NCI-H345 treated with DMSO at 0.1 percent for 48 hours (cell line): ENCODE results near the gene ERC2.
"Not testable (repeated sequence)": the region's sequence is repeated elsewhere in the genome, so short reads cannot be mapped to it uniquely, and the experiment has no call there.

ENCODE experiments used
- DNase-seq: peaks from one replicate; lab custom pipeline; 2025; ENCODE audit not compliant: unreplicated experiment; lab: John Stamatoyannopoulos, UW

Gene ERC2

GRCh38 chr3:56015374-56015773 is 452.9 kb downstream of the ERC2 start:
- DNase-seq = not testable (repeated sequence)

- no peak for DNase-seq
Measured at GRCh38 chr3:56012721-56013120, 455.5 kb downstream of the ERC2 start.

- no peak for DNase-seq
Measured at GRCh38 chr3:56005196-56005805, 463.0 kb downstream of the ERC2 start.

GRCh38 chr3:56003129-56003528 is 465.1 kb downstream of the ERC2 start:
- DNase-seq = no peak

GRCh38 chr3:56001991-56002390 is 466.3 kb downstream of the ERC2 start:
- DNase-seq = no peak

GRCh38 chr3:56001537-56001936 is 466.7 kb downstream of the ERC2 start:
- no peak for DNase-seq

- DNase-seq = no peak
Measured at GRCh38 chr3:55989366-55989765, 478.9 kb downstream of the ERC2 start.

- DNase-seq = no peak
Measured at GRCh38 chr3:55988905-55989304, 479.4 kb downstream of the ERC2 start.

GRCh38 chr3:55984626-55985025 is 483.6 kb downstream of the ERC2 start:
- DNase-seq = no peak

- DNase-seq = no peak
Measured at GRCh38 chr3:55978953-55979352, 489.3 kb downstream of the ERC2 start.

- no peak for DNase-seq
Measured at GRCh38 chr3:55974421-55975165, 493.7 kb downstream of the ERC2 start.

GRCh38 chr3:55969634-55970033 is 498.6 kb downstream of the ERC2 start:
- DNase-seq = no peak

GRCh38 chr3:55968331-55968730 is 499.9 kb downstream of the ERC2 start:
- no peak for DNase-seq

GRCh38 chr3:55966566-55966965 is 501.7 kb downstream of the ERC2 start:
- DNase-seq = no peak

- no peak for DNase-seq
Measured at GRCh38 chr3:55965776-55966175, 502.5 kb downstream of the ERC2 start.

GRCh38 chr3:55964491-55964985 is 503.7 kb downstream of the ERC2 start:
- no peak for DNase-seq

GRCh38 chr3:55963601-55964000 is 504.7 kb downstream of the ERC2 start:
- DNase-seq = no peak

GRCh38 chr3:55959471-55960080 is 508.7 kb downstream of the ERC2 start:
- no peak for DNase-seq

- DNase-seq = no peak
Measured at GRCh38 chr3:55958605-55959004, 509.7 kb downstream of the ERC2 start.

- no peak for DNase-seq
Measured at GRCh38 chr3:55955891-55956477, 512.3 kb downstream of the ERC2 start.

- no peak for DNase-seq
Measured at GRCh38 chr3:55951388-55951787, 516.9 kb downstream of the ERC2 start.

GRCh38 chr3:55947406-55947805 is 520.9 kb downstream of the ERC2 start:
- DNase-seq = no peak
